Lower lobe of right lung (tissue), 2 donors: Measurements from ENCODE around the gene FAF1. TPM values are rescaled to one million over a fixed set of nuclear protein-coding genes. Genes with fewer than 3 reads are reported as not detected.

Experiments
- ATAC-seq, 2 donors: fragments of 200-7000 bp; cut with Tn5 transposase; one replicate each; pipeline ENCODE4 v1.9.1; 2020 to 2022; ENCODE audit warnings: mild to moderate bottlenecking in 2 of 2, moderate library complexity in 2 of 2
- DNase-seq: peaks from one replicate; pipeline ENCODE4 v3.0.0-alpha.2; 2020
- H3K27ac ChIP-seq: fragments of 200-600 bp; one replicate; pipeline ENCODE4 v1.8.0; 2022
- H3K27me3 ChIP-seq: fragments of 200-600 bp; one replicate; pipeline ENCODE4 v1.8.0; 2022; ENCODE audit warnings: low read depth
- H3K36me3 ChIP-seq: fragments of 200-600 bp; one replicate; pipeline ENCODE4 v1.8.0; 2022; ENCODE audit warnings: mild to moderate bottlenecking
- H3K4me1 ChIP-seq: fragments of 200-600 bp; one replicate; pipeline ENCODE4 v1.8.0; 2022
- H3K4me3 ChIP-seq: fragments of 200-600 bp; one replicate; pipeline ENCODE4 v1.8.0; 2022; ENCODE audit warnings: mild to moderate bottlenecking
- H3K9me3 ChIP-seq: fragments of 200-600 bp; one replicate; pipeline ENCODE4 v1.8.0; 2022
- intact Hi-C: fragments of 100-400 bp; cut with DNase I; formaldehyde crosslinking; loops from one replicate; pipeline ENCODE4 v1.11.0; 2022
- total RNA-seq: library from RNA; stranded (reverse); fragmentation: NEBNext Ultra II Directional; extraction: Animal tissue kit (Norgen Biotek cat#: 25700); gene quantifications from one replicate; pipeline ENCODE4 v1.2.1, GENCODE V29; 2021
- TF ChIP-seq, protein P1 (sequence below): fragments of 200-600 bp; IDR thresholded peaks from one replicate; pipeline ENCODE4 v1.8.0; 2022; ENCODE audit warnings: antibody characterized with exemption, mild to moderate bottlenecking
- donor health status: DM: no; HTN: yes; CAD: no; lungs with severe emphysema.

The FAF1 gene
- total RNA-seq, 1 donor from 2014 or later = 45.0 TPM

DNA sequence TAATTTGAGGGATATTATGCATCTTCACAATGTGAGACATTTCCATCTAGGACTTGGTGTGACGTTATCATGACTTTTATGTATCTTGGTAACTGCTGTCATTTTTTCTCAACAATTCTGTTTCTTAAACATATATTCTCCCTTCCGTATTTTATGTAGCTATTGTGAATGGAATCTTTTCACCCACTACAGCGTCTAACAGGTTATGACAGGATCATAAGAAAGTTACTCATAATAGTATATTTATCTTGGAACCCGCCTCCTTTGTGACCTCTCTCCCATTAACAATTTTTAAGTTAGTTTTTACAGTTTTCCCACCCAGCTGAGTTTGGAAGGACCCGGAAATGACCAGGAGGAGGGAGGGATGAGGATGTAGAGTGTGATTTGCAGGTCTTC lies 530.1 kb downstream of the FAF1 start:
- H3K36me3 ChIP-seq = no peaks in the 10 kb centered on the region
- peaks cover 77% of the 10 kb centered on the region for H3K27me3 ChIP-seq
- peaks cover 25% of the 10 kb centered on the region for H3K4me1 ChIP-seq
- DNase-seq (no peak), ATAC-seq (no peak)
- H3K4me3 ChIP-seq = no peak overlapping the region
- H3K9me3 ChIP-seq = no peaks in the 10 kb centered on the region
- H3K27ac ChIP-seq = no peak overlapping the region
- intact Hi-C loops = no loop called here
- TF ChIP-seq, protein P1, sequence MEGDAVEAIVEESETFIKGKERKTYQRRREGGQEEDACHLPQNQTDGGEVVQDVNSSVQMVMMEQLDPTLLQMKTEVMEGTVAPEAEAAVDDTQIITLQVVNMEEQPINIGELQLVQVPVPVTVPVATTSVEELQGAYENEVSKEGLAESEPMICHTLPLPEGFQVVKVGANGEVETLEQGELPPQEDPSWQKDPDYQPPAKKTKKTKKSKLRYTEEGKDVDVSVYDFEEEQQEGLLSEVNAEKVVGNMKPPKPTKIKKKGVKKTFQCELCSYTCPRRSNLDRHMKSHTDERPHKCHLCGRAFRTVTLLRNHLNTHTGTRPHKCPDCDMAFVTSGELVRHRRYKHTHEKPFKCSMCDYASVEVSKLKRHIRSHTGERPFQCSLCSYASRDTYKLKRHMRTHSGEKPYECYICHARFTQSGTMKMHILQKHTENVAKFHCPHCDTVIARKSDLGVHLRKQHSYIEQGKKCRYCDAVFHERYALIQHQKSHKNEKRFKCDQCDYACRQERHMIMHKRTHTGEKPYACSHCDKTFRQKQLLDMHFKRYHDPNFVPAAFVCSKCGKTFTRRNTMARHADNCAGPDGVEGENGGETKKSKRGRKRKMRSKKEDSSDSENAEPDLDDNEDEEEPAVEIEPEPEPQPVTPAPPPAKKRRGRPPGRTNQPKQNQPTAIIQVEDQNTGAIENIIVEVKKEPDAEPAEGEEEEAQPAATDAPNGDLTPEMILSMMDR = no peak

DNA sequence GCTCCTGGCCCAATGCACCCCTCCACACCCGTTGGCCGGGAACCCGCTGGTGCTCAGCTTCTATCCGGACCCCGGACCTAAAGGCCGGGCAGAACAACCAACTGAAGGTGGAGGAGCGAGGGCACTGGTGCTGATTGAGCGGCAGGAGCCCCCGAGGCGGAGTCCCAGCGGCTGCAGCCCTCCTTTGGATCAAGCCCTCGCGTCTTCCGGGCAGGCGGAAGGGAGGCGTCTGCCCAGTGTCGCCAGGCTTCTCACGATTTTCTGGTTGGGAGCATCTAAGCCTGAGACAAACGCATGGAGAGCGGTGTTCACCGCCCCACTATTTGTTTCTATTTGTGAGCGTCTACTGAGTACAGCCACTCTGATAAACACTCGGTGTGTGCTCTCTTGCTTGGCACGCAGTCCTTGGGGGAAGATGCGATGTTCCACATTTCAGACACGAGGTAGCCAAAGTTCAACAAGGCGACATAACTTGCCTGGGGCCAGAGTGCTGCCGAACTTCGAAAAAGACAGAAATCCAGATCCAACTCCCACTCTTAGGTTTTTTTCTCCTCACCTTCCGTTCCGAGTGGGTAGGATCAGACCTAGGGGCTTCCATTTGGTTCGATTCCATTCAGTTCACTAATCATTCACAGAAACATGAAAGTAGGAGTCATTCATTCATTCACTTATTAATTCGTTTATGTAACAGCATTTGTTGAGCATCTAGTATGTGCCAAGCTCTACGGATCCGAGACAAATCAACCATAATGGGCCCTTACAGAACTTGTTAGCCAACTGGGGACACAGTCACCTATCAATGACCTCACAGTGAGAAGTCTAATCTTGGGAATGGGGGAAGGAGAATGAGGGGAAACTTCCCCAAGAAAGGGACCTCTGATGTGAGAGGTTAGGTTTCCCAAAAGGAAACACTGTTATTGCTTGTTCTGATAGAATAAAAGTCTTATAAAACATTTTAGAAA lies 532.0 kb downstream of the FAF1 start:
- Histone ChIP-seq H3K4me1 (peaks cover 42% of the 10 kb centered on the region), H3K36me3 (no peaks in the 10 kb centered on the region), H3K4me3 (no peak overlapping the region), H3K27ac (no peak overlapping the region), H3K9me3 (no peaks in the 10 kb centered on the region), H3K27me3 (peaks cover 94% of the 10 kb centered on the region)
- no peak for ATAC-seq
- intact Hi-C loops = no loop called here
- TF ChIP-seq, protein P1 = no peak
- no peak for DNase-seq

DNA sequence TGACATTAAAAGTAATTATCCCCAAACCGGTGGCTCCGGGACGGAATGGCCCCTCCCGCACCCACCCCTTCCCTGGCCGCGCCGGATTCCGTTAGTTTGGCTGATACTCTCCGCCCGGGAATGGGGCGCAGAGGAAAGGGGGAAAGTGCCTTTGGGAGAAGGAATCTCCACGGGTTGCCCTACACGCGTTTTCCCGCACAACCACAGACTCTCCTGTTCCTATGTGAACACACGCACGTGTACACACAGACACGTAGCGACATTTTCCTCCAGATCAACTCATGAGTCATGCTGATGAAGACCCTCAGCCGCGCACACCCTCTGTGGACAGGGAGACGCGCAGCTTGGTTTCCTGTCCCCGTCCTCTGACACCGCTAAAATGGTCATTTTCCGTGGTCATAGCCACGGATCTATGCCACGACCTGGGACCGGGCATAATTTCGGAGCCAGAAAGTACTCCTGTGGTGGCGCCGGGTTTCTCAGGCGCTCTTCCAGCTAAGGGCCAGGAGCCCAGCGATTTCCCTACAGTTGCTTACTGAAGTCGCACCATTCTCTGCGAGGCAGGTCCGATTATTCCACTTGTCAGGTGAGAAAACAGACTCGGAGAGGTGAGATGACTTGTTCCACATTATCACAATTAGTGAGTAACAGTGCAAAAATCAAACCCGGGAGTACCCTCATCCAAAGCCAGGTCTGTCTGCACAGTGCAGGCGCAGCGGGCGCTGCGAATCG lies 532.8 kb downstream of the FAF1 start:
- Histone ChIP-seq H3K36me3 (no peaks in the 10 kb centered on the region), H3K27me3 (peaks cover 97% of the 10 kb centered on the region), H3K9me3 (no peaks in the 10 kb centered on the region), H3K4me1 (peaks cover 50% of the 10 kb centered on the region), H3K27ac (no peak overlapping the region), H3K4me3 (no peak overlapping the region)
- no peak for ATAC-seq
- intact Hi-C loops = no loop called here
- DNase-seq = no peak
- TF ChIP-seq, protein P1 = no peak

DNA sequence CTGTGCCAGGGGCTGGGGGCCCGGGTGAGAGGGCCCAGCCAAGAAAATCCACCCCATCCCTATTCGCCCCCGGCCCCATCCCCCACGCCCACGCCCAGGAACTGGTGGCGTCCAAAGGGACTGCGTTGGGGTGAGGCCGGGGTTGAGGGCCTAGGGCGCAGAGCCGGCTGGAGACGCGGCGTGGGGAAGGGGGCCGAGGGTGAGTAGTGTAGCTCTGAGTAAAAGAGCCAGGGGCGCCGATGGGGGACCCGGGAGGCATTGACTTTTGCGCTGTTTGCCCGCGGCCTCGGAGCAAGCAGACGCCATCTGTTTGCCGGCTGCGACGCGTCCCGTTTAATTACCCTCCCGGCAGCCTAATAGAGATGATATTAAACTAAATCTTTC lies 533.4 kb downstream of the FAF1 start:
- intact Hi-C loops = no loop called here
- Histone ChIP-seq H3K9me3 (no peaks in the 10 kb centered on the region), H3K4me3 (no peak overlapping the region), H3K36me3 (no peaks in the 10 kb centered on the region), H3K27me3 (peaks cover 97% of the 10 kb centered on the region), H3K27ac (no peak overlapping the region), H3K4me1 (peaks cover 50% of the 10 kb centered on the region)
- no peak for ATAC-seq
- TF ChIP-seq, protein P1 = no peak
- DNase-seq = no peak

DNA sequence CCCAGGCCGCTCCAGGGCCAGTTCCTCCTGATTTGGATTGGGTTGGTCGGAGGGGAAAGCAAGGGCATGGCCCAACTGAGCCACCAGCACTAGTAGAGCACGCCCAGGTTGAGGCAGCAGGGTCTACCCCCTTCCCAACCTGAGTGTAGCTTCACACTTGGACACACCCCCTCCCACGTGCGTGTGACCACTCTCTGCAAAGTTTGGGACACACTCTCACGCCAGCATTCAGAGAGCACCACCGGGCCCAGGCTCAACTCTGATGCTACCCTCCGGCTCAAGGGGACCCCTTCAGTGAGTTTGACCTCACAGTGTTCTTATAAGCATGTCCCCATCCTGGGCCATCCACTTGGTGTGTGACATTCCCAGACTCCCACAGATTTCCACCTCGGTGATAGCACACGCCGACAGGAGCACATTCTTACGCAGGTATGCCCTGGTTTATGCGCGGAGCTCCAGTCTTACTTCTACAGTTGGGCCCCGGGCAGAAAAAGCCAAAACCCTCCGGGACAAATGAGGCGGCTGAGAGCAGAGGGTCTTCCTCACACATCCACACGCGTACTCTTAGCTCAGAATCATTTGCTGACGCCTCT lies 533.9 kb downstream of the FAF1 start:
- no peak for DNase-seq
- Histone ChIP-seq H3K9me3 (no peaks in the 10 kb centered on the region), H3K27me3 (peaks cover 97% of the 10 kb centered on the region), H3K27ac (no peak overlapping the region), H3K4me1 (peaks cover 50% of the 10 kb centered on the region), H3K4me3 (no peak overlapping the region), H3K36me3 (no peaks in the 10 kb centered on the region)
- TF ChIP-seq, protein P1 = no peak
- intact Hi-C loops = no loop called here
- no peak for ATAC-seq
